Measurements from ENCODE around the gene SND1.

DNA sequence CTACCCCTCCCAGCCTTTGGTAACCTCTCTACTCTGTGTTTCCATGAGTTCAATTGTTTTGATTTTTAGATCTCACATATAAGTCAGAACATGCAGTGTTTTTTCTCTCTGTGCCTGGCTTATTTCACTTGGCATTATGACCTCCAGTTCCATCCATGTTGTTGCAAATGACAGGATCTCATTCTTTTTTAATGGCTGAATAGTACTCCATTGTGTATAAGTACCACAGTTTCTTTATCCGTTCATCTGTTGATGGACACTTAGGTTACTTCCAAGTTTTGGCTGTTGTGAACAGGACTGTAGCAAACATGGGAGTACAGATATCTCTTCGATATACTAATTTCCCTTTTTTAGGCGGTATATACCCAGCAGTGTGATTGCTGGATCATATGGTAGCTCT lies 237.7 kb downstream of the SND1 start:
- no peak for TF ChIP-seq POLR2AphosphoS5 (IDR thresholded peaks at IDR 0.05; ENCODE audit: borderline replicate concordance, low read depth, low read length)
- TF ChIP-seq EZH2 (IDR thresholded peaks at IDR 0.05): no peak
- TF ChIP-seq FOXP2 (optimal IDR thresholded peaks at IDR 0.05; ENCODE audit: control extremely low read depth, extremely low read length, insufficient read depth): no peak
